ENCODE measurements around the gene BAIAP2. TPM values are rescaled to one million over a fixed set of nuclear protein-coding genes. Genes with fewer than 3 reads are reported as not detected.

BAIAP2 gene
- polyA plus RNA-seq, 2 of the 4 experiments (the other 2 are of a cell fraction): 7.1 to 27.5 TPM

DNA sequence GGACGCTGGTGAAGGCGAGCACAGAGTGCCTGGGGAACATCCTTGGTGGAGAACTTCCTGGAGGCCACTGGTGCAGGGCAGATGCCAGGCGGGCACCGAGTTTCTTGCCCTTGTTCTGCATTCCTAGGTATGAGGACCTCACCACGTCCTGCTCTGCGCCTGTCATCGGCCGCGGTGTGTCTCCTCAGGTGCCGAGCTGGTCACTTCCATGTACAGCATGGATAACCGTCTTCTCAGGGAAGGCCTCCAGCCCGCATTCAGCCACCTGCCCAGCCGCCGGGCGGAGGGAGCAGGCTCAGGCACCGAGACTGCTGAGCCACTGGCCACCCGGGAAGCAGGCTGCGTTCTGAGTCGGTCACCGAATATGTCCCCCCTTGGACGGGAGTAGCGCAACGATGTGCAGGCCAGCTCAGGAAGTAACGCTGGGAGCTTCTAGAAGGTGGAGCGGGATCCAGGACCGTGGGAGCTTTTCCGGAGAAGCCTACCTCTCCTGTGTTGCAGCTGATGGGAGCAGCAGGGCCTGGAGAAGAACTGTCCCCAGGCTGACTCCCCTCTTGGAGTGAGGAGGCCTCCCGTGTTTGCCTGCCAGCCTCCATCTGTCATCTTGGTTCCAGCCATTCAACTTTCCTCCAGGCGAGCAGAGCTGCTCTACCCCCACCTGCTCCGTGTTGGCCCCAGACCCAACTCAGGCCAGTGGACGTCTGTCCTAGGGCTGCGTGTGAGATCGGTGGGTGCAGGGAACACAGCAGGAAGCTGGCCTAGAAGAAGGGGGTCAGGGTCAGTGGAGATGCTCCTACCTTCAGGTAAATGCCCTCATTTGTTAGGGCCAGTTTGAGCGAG is 2.1 kb upstream of the BAIAP2 start (continued):
- TF ChIP-seq TFCP2L1 (CRISPR knock-in tag; IDR thresholded peaks at IDR 0.05): no peak
- no peak for TF ChIP-seq BHLHE40 (IDR thresholded peaks at IDR 0.05; ENCODE audit: low read depth, low read length)
- TF ChIP-seq SREBF2 (IDR thresholded peaks at IDR 0.05): no peak
- TF ChIP-seq, protein P1, sequence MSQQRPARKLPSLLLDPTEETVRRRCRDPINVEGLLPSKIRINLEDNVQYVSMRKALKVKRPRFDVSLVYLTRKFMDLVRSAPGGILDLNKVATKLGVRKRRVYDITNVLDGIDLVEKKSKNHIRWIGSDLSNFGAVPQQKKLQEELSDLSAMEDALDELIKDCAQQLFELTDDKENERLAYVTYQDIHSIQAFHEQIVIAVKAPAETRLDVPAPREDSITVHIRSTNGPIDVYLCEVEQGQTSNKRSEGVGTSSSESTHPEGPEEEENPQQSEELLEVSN (IDR thresholded peaks at IDR 0.05; ENCODE audit: borderline replicate concordance, low read depth): no peak
- no peak for TF ChIP-seq KDM5A (IDR thresholded peaks at IDR 0.05)

DNA sequence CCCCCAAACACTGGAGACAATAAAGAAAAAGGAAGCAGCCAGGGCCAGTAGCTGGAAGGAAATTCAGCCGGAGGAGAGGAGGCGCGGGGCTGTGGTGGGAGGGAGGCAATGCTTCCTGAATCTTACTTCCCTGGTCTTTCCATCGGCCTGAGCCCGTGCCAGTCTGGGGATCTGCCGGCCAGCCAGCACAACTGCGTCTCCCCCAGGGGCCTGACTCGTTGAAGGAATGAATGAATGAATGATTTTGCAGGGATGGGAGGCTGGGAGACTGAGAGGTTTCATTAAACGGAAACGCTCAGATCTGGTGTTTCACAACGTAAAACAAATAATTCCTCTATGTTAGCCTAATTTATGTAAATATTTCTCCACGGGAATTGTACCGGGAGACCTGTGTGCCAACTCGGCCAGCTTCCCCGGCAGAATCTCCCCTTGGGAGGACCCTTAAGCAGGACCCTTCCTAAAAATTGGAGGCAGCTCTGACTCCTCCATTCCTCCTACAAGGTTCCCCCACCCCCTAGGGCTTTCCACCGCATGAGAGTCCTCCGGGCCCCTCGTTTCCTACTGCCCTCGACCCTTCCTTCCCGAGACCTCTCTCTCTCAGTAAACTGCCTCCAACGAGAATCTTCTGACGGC is 1.3 kb upstream of the BAIAP2 start:
- ATAC-seq (no peak), FAIRE-seq (no peak), DNase-seq (ENCODE audit: low read depth in 1 of 2, low spot score in 1 of 2) (no peak)
- ChIA-PET CTCF (interaction anchor here (0.7 to 37.9 kb wide), 3 partner anchors 10 to 64 kb away, joined by 3 to 880 read pairs (median 33); no protein-coding TSS in a partner anchor), POLR2A (interaction anchor here (1.7 kb wide), 1 partner anchor 189 kb away, joined by 5 read pairs; the partner anchor contains the start of gene CEP131)
- Histone ChIP-seq H3K4me1 (peaks cover 11% of the 10 kb centered on the region; the same call in 2 of the 3 replicates), H3K27ac (peak overlapping the region; percentile 71 to 90; a peak in 4 of 6 replicates), H3K4me3 (peak overlapping the region; percentile 72), H3K9me3 (no peaks in the 10 kb centered on the region), H3K4me2 (peak overlapping the region; percentile 95)
- WGBS (ENCODE audit: missing lambda C conversion rate): 72% methylated on average over 22 of the region's 22 CpGs
- TF ChIP-seq EHF (CRISPR knock-in tag; IDR thresholded peaks at IDR 0.05) (no peak), BHLHE40 (IDR thresholded peaks at IDR 0.05; ENCODE audit: low read depth, low read length) (no peak), USF2 (IDR thresholded peaks at IDR 0.05) (no peak), FOSL2 (IDR thresholded peaks at IDR 0.05) (no peak), FOSL2 (CRISPR knock-in tag; IDR thresholded peaks at IDR 0.05) (no peak), FOSB (CRISPR knock-in tag; IDR thresholded peaks at IDR 0.05) (no peak), REST (IDR thresholded peaks at IDR 0.05) (no peak), EP300 (IDR thresholded peaks at IDR 0.05) (no peak), HEYL (CRISPR knock-in tag; IDR thresholded peaks at IDR 0.05) (no peak), RAD21 (conservative IDR thresholded peaks at IDR 0.05 in 1 of 2, IDR thresholded peaks at IDR 0.05 in 1 of 2) (no peak), ZNF302 (CRISPR knock-in tag; IDR thresholded peaks at IDR 0.05) (no peak), KDM5A (IDR thresholded peaks at IDR 0.05) (no peak), HES2 (IDR thresholded peaks at IDR 0.05) (no peak), KDM1A (IDR thresholded peaks at IDR 0.05; ENCODE audit: low read depth) (no peak)
- TF ChIP-seq, protein P2, sequence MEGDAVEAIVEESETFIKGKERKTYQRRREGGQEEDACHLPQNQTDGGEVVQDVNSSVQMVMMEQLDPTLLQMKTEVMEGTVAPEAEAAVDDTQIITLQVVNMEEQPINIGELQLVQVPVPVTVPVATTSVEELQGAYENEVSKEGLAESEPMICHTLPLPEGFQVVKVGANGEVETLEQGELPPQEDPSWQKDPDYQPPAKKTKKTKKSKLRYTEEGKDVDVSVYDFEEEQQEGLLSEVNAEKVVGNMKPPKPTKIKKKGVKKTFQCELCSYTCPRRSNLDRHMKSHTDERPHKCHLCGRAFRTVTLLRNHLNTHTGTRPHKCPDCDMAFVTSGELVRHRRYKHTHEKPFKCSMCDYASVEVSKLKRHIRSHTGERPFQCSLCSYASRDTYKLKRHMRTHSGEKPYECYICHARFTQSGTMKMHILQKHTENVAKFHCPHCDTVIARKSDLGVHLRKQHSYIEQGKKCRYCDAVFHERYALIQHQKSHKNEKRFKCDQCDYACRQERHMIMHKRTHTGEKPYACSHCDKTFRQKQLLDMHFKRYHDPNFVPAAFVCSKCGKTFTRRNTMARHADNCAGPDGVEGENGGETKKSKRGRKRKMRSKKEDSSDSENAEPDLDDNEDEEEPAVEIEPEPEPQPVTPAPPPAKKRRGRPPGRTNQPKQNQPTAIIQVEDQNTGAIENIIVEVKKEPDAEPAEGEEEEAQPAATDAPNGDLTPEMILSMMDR (IDR thresholded peaks at IDR 0.05): no peak
- TF ChIP-seq, protein P3, sequence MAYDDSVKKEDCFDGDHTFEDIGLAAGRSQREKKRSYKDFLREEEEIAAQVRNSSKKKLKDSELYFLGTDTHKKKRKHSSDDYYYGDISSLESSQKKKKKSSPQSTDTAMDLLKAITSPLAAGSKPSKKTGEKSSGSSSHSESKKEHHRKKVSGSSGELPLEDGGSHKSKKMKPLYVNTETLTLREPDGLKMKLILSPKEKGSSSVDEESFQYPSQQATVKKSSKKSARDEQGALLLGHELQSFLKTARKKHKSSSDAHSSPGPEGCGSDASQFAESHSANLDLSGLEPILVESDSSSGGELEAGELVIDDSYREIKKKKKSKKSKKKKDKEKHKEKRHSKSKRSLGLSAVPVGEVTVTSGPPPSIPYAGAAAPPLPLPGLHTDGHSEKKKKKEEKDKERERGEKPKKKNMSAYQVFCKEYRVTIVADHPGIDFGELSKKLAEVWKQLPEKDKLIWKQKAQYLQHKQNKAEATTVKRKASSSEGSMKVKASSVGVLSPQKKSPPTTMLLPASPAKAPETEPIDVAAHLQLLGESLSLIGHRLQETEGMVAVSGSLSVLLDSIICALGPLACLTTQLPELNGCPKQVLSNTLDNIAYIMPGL (CRISPR knock-in tag; IDR thresholded peaks at IDR 0.05; ENCODE audit: borderline replicate concordance): no peak
- TF ChIP-seq, protein P4, sequence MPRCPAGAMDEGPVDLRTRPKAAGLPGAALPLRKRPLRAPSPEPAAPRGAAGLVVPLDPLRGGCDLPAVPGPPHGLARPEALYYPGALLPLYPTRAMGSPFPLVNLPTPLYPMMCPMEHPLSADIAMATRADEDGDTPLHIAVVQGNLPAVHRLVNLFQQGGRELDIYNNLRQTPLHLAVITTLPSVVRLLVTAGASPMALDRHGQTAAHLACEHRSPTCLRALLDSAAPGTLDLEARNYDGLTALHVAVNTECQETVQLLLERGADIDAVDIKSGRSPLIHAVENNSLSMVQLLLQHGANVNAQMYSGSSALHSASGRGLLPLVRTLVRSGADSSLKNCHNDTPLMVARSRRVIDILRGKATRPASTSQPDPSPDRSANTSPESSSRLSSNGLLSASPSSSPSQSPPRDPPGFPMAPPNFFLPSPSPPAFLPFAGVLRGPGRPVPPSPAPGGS (IDR thresholded peaks at IDR 0.05): no peak

Data from A549 (cell line).